Mucosa of descending colon (tissue), 3 donors: Measurements from ENCODE around the gene NOX5. TPM values are rescaled to one million over a fixed set of nuclear protein-coding genes. Genes with fewer than 3 reads are reported as not detected.

Experiments
- ATAC-seq: fragments of 200-7000 bp; cut with Tn5 transposase; one replicate; pipeline ENCODE4 v1.9.1; 2020; ENCODE audit warnings: mild to moderate bottlenecking, moderate library complexity
- DNase-seq, 3 donors: peaks; one replicate each; pipeline ENCODE4 v3.0.0-alpha.2; 2020
- H3K36me3 ChIP-seq: fragments of 200-600 bp; one replicate; pipeline ENCODE4 v1.8.0; 2021; ENCODE audit warnings: low read depth, mild to moderate bottlenecking
- H3K4me1 ChIP-seq: fragments of 200-600 bp; one replicate; pipeline ENCODE4 v1.8.0; 2021; ENCODE audit warnings: low read depth, mild to moderate bottlenecking
- H3K4me3 ChIP-seq: fragments of 200-600 bp; one replicate; pipeline ENCODE4 v1.8.0; 2021; ENCODE audit warnings: mild to moderate bottlenecking
- H3K9me3 ChIP-seq: fragments of 200-600 bp; one replicate; pipeline ENCODE4 v1.8.0; 2021; ENCODE audit warnings: mild to moderate bottlenecking
- intact Hi-C, 2 donors: fragments of 100-400 bp; cut with DNase I in 1 of 2; cut with micrococcal nuclease in 1 of 2; formaldehyde crosslinking; loops; one replicate each; pipeline versions ENCODE4 v1.11.0 to v1.11.1; 2022; cut with DNase I, micrococcal nuclease
- total RNA-seq, 3 donors: library from RNA; stranded (reverse); fragmentation: NEBNext Ultra II Directional in 2 of 3; extraction: Animal tissue kit (Norgen Biotek cat#: 25700) in 2 of 3; gene quantifications; one replicate each; pipeline versions ENCODE4 v1.2.1 to v1.2.4, GENCODE V29; 2021 to 2023
- TF ChIP-seq, protein P1 (sequence below): fragments of 200-600 bp; IDR thresholded peaks from one replicate; pipeline ENCODE4 v1.8.0; 2022; ENCODE audit warnings: antibody characterized with exemption, mild to moderate bottlenecking
- donor health status: DM: no; HTN: no; CAD: no; lungs with moderate emphysema.
- donor health status: DM: no; HTN: no; CAD: no.
- donor health status: DM: no; HTN: yes; CAD: no.

The NOX5 gene
- total RNA-seq, 3 donors from 2014 or later: 0.13 to 0.17 TPM; not detected in 1

DNA sequence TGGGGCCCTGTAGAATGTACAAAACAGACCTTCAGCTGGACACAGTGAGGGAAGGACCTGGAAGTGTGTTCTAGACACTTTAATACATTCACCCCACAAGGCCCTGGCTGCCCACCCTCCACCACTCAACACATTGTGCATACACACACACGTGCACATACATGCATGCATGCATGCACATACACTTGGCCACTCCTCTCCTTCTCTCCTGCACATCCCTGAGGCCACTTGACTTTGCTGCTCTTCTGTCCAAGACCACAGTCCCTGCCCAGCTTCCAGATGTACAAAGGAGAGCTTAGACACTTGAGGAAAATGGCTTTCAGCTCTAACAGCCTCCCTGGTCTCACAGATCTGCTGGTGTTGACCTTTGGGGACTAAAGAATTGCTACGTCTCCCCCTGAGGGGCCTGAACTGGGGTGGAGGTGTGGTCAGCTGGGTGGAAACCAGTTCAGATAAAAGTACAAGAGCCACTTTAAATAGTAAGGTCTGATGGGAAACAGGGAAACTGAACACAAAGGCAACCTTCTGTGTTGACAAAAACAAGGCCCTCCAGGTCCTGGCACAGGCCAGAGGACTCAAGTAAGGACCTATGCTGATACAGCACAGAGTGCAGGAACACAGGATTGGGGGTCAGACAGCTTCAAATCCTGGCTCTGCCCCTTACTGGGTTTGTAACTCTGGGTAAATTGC lies 24.8 kb upstream of the NOX5 start:
- intact Hi-C loops: no loop called here
- TF ChIP-seq, protein P1, sequence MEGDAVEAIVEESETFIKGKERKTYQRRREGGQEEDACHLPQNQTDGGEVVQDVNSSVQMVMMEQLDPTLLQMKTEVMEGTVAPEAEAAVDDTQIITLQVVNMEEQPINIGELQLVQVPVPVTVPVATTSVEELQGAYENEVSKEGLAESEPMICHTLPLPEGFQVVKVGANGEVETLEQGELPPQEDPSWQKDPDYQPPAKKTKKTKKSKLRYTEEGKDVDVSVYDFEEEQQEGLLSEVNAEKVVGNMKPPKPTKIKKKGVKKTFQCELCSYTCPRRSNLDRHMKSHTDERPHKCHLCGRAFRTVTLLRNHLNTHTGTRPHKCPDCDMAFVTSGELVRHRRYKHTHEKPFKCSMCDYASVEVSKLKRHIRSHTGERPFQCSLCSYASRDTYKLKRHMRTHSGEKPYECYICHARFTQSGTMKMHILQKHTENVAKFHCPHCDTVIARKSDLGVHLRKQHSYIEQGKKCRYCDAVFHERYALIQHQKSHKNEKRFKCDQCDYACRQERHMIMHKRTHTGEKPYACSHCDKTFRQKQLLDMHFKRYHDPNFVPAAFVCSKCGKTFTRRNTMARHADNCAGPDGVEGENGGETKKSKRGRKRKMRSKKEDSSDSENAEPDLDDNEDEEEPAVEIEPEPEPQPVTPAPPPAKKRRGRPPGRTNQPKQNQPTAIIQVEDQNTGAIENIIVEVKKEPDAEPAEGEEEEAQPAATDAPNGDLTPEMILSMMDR: no peak
- Histone ChIP-seq H3K4me1 (no peaks in the 10 kb centered on the region), H3K4me3 (no peak overlapping the region), H3K36me3 (no peaks in the 10 kb centered on the region), H3K9me3 (no peaks in the 10 kb centered on the region)
- ATAC-seq: no peak
- no peak for DNase-seq

DNA sequence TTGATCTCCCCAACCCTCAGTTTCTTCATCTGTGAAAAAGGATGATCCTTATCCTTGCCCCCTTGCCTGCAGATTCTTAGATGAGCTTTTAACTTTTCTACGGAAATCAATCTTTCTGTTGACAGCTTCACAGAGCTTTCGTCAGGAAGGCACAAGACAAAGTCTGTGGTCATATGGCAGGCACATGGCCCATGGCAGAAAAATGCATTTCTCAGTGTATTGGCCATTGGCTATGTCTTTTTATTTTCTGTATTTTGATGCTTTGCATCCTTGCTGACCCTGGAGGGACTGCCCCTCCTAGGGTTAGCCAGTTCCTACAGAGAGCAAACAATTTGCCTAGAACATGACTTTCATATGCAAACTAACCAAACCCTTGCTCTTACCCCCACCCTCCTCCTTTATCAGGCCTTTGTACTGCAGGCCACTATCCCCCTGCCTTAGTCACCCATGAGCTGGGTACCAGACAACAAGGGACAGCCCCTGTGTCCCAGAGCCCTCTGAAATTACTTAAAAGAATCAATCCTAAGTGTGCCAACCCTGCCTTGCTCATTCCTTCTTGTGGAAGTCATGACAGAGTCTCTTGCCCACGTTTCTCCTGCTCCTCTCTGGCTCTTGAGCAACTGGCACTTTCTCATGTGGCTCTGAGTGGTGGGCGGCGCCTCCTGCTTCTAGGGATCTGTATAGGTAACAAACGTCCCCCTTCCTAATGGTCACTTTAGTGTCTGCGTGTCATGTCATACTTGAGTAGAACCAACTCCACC lies 24.1 kb upstream of the NOX5 start:
- Histone ChIP-seq H3K4me1 (no peaks in the 10 kb centered on the region), H3K9me3 (no peaks in the 10 kb centered on the region), H3K36me3 (no peaks in the 10 kb centered on the region), H3K4me3 (no peak overlapping the region)
- ATAC-seq (no peak), DNase-seq (no peak)
- intact Hi-C loops: no loop called here
- TF ChIP-seq, protein P1: no peak

DNA sequence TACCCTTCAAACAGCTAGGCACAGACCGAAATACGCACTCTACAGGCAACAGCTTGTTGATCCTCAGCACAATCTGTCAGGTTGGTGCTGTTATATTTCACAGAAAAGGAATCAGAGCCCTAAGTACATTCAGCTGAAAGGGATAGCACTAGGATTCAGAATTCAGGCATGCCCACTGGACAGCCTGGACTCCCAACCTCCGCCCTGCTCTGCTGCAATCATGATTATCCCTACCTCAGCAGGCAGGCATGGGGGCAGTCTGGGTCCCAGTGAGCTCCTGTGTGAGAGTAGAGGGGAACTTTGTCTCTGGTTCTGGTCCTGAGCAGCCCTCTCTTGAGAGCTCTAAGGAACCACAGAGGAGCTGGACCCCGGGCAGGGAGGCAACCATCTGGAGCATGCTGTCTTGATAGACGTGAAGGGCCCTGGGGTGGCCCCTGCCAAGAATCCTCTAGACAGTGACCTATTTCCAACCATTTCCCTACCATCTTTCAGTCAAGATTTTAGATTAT lies 23.4 kb upstream of the NOX5 start:
- H3K4me3 ChIP-seq: no peak overlapping the region
- DNase-seq (no peak), ATAC-seq (no peak)
- TF ChIP-seq, protein P1: no peak
- intact Hi-C loops: no loop called here
- H3K9me3 ChIP-seq: no peaks in the 10 kb centered on the region
- H3K36me3 ChIP-seq: no peaks in the 10 kb centered on the region
- no peaks in the 10 kb centered on the region for H3K4me1 ChIP-seq

DNA sequence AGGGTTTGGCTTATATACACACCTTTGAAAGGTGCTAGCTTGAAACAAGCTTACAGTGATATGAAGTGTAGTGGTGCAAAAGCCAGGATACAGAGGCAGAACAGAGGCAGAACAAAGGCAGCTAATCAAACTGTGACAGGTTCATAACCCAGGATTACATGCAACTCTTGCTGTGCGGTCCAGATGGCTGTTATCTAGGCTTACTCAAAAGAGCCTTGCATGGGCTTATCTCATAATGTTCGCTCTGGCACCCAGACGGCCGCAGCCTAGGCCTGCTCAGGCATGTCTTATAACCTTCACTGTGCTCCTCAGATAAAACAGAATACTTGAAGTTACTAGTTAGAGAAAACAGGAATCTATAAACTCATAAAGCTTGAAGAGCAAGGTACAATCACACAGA lies 22.8 kb upstream of the NOX5 start:
- H3K4me1 ChIP-seq: no peaks in the 10 kb centered on the region
- intact Hi-C loops: no loop called here
- TF ChIP-seq, protein P1: no peak
- no peak overlapping the region for H3K4me3 ChIP-seq
- H3K9me3 ChIP-seq: no peaks in the 10 kb centered on the region
- DNase-seq (no peak), ATAC-seq (no peak)
- no peaks in the 10 kb centered on the region for H3K36me3 ChIP-seq

DNA sequence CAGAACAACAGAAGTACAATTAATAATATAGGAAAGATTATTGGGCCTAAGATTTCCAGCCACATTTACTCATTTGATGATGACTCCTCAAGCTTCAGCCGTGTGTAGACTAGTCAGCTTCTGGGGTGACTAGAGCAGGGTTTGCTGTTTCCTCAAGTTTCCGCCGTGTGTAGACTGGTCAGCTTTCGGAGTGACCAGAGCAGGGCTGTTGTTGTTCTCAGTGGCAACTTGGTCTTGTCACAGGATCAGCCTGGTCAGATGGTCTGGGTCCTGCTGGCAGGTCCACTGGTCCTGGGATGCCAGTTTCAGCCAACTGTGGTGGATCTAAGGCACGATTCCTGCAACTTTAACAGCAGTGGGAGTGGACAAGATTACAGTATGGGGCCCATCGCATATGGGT lies 21.8 kb upstream of the NOX5 start:
- no peaks in the 10 kb centered on the region for H3K4me1 ChIP-seq
- H3K36me3 ChIP-seq: no peaks in the 10 kb centered on the region
- intact Hi-C loops: no loop called here
- H3K4me3 ChIP-seq: no peak overlapping the region
- H3K9me3 ChIP-seq: no peaks in the 10 kb centered on the region
- ATAC-seq (no peak), DNase-seq (no peak)
- TF ChIP-seq, protein P1: no peak
